ENCODE data around the gene CCDC97. TPM values are rescaled to one million over a fixed set of nuclear protein-coding genes. Genes with fewer than 3 reads are reported as not detected.

CCDC97 gene
- total RNA-seq, 1 donor from 2014 or later, result 40.5 TPM

DNA sequence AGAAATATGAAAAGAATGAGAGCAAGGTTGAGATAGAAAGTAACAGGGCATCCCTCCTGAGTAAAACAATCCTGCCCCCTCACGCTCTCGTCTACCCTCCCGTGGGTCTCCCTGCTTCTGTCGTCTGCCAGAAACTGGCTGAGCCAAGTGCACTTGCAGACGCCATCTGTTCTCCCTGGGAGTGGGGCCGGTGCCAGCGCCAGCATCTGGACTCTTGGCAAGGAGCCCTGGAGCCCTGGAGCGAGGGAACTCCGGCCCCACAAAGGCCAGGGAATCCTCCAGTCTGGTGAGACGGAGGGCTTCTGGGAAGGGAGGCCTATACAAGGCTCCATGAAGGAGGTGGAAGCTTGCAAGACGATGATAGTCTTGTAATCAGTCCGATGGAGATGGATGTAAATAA is 64.0 kb downstream of the CCDC97 start:
- DNase-seq (ENCODE audit: low spot score in 2 of 2, unreplicated experiment in 2 of 2), result peak in 1 of 2 experiments; percentile 70
- Mint-ChIP-seq H3K36me3 (peaks cover 6% of the 10 kb centered on the region), H3K27me3 (ENCODE audit: low read depth) (no peaks in the 10 kb centered on the region), H3K9me3 (no peaks in the 10 kb centered on the region), H3K4me1 (peaks cover 15% of the 10 kb centered on the region), H3K27ac (peak overlapping the region; percentile 87), H3K4me3 (peak overlapping the region; percentile 36)
- TF ChIP-seq, protein P1, sequence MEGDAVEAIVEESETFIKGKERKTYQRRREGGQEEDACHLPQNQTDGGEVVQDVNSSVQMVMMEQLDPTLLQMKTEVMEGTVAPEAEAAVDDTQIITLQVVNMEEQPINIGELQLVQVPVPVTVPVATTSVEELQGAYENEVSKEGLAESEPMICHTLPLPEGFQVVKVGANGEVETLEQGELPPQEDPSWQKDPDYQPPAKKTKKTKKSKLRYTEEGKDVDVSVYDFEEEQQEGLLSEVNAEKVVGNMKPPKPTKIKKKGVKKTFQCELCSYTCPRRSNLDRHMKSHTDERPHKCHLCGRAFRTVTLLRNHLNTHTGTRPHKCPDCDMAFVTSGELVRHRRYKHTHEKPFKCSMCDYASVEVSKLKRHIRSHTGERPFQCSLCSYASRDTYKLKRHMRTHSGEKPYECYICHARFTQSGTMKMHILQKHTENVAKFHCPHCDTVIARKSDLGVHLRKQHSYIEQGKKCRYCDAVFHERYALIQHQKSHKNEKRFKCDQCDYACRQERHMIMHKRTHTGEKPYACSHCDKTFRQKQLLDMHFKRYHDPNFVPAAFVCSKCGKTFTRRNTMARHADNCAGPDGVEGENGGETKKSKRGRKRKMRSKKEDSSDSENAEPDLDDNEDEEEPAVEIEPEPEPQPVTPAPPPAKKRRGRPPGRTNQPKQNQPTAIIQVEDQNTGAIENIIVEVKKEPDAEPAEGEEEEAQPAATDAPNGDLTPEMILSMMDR (IDR thresholded peaks at IDR 0.05; ENCODE audit: unreplicated experiment), result no peak

Other genes with a start within 250 kb of the CCDC97 start
- gene CYP2A13, start 221.7 kb upstream of the CCDC97 start, total RNA-seq, result not detected in 3 replicates
- not detected in 3 replicates for gene CYP2F1, start 195.7 kb upstream of the CCDC97 start, total RNA-seq
- gene CYP2S1, start 117.0 kb upstream of the CCDC97 start, total RNA-seq, result 12.8 to 15.5 TPM (median 13.2 TPM) in 3 replicates
- gene AXL, start 90.9 kb upstream of the CCDC97 start, total RNA-seq, result 60.0 to 61.0 TPM (median 60.6 TPM) in 3 replicates
- 246 to 262 TPM (median 249 TPM) in 3 replicates for gene HNRNPUL1, start 45.8 kb upstream of the CCDC97 start, total RNA-seq
- 24.9 to 26.5 TPM (median 25.2 TPM) in 3 replicates for gene TGFB1, start 43.8 kb downstream of the CCDC97 start, total RNA-seq
- gene B9D2, start 54.0 kb downstream of the CCDC97 start, total RNA-seq, result 4.8 to 5.6 TPM (median 5.5 TPM) in 3 replicates
- 16.2 to 19.7 TPM (median 18.3 TPM) in 3 replicates for gene TMEM91, start 66.4 kb downstream of the CCDC97 start, total RNA-seq
- 12.2 to 17.0 TPM (median 12.5 TPM) in 3 replicates for gene EXOSC5, start 87.2 kb downstream of the CCDC97 start, total RNA-seq
- 22.6 to 27.2 TPM (median 22.8 TPM) in 3 replicates for gene BCKDHA, start 87.6 kb downstream of the CCDC97 start, total RNA-seq
- gene B3GNT8, start 117.2 kb downstream of the CCDC97 start, total RNA-seq, result 4.5 to 5.1 TPM (median 4.9 TPM) in 3 replicates
- gene DMAC2, start 129.7 kb downstream of the CCDC97 start, total RNA-seq, result 37.5 to 41.4 TPM (median 39.8 TPM) in 3 replicates
- not detected in 3 replicates for gene ERICH4, start 133.0 kb downstream of the CCDC97 start, total RNA-seq

All from mesothelial cell of epicardium (in vitro differentiated cells).